K562 (cell line): ENCODE measurements around the gene MARK2. TPM values are rescaled to one million over a fixed set of nuclear protein-coding genes. Genes with fewer than 3 reads are reported as not detected.

ENCODE experiments used
- CCAR2 ChIP-seq: fragments of 200-400 bp; formaldehyde crosslinking; IDR thresholded peaks from 2 replicates; pipeline ENCODE4 v1.6.1; 2017; ENCODE audit warnings: mild to moderate bottlenecking, low read depth, low read length
- ETV6 ChIP-seq, 3 experiments: fragments of 150-350 bp in 1 of 3; sonication (generic) in 1 of 3; formaldehyde crosslinking in 1 of 3; IDR thresholded peaks; 2 replicates each; pipeline versions ENCODE4 v1.6.1 to v1.8.0; 2014 to 2022; ENCODE audit warnings: borderline replicate concordance in 2 of 3, low read depth in 2 of 3, antibody characterized with exemption in 1 of 3, low read length in 1 of 3, mild to moderate bottlenecking in 1 of 3, missing genetic modification reagents in 1 of 3
- GABPA ChIP-seq: fragments of 200-800 bp; sonication (Bioruptor generic); conservative IDR thresholded peaks from 2 replicates; pipeline ENCODE4 v1.6.1; 2016; ENCODE audit warnings: low read depth, missing genetic modification characterization, missing compliant biosample characterization
- HDAC2 ChIP-seq: fragments of 450-650 bp; IDR thresholded peaks from 2 replicates; pipeline ENCODE4 v1.6.1; 2016; ENCODE audit warnings: mild to moderate bottlenecking
- HIVEP1 ChIP-seq: fragments of 250-450 bp; sonication (Bioruptor Pico); IDR thresholded peaks from 2 replicates; pipeline ENCODE4 v1.4.0; 2020; ENCODE audit warnings: mild to moderate bottlenecking
- MAZ ChIP-seq, 2 experiments: fragments of 450-650 bp in 1 of 2; sonication (generic) in 1 of 2; formaldehyde crosslinking; IDR thresholded peaks in 1 of 2; conservative IDR thresholded peaks in 1 of 2; 2 replicates each; pipeline versions ENCODE4 v1.4.0 to v1.5.0; 2020; ENCODE audit warnings: mild to moderate bottlenecking in 1 of 2, missing genetic modification reagents in 1 of 2
- MYC ChIP-seq, 2 experiments: fragments of 250-450 bp in 1 of 2; sonication (Bioruptor Pico) in 1 of 2; IDR thresholded peaks; 2 replicates each; pipeline versions ENCODE4 v1.5.1 to v1.6.1; 2012 to 2021; ENCODE audit warnings: low read depth in 2 of 2, borderline replicate concordance in 1 of 2, improper control_type of control experiment in 1 of 2, low read length in 1 of 2, mild to moderate bottlenecking in 1 of 2, moderate library complexity in 1 of 2
- PHF21A ChIP-seq: fragments of 450-650 bp; IDR thresholded peaks from 2 replicates; pipeline ENCODE4 v1.6.1; 2017; ENCODE audit warnings: low read depth, borderline replicate concordance
- RAD21 ChIP-seq, 2 experiments: fragments of 250-450 bp in 1 of 2; fragments of 450-650 bp in 1 of 2; sonication (Bioruptor Pico) in 1 of 2; formaldehyde crosslinking in 1 of 2; IDR thresholded peaks in 1 of 2; conservative IDR thresholded peaks in 1 of 2; 2 replicates each; pipeline versions ENCODE4 v1.4.0 to v1.8.0; 2020 to 2022; ENCODE audit warnings: mild to moderate bottlenecking in 2 of 2, moderate library complexity in 1 of 2
- RB1 ChIP-seq: fragments of 450-650 bp; IDR thresholded peaks from 2 replicates; pipeline ENCODE4 v1.6.1; 2017; ENCODE audit warnings: low read depth, mild to moderate bottlenecking
- SMARCE1 ChIP-seq: fragments of 450-650 bp; IDR thresholded peaks from 2 replicates; pipeline ENCODE4 v1.7.1; 2016; ENCODE audit warnings: mild to moderate bottlenecking
- SRSF1 ChIP-seq: fragments of 200-400 bp; formaldehyde crosslinking; IDR thresholded peaks from 2 replicates; pipeline ENCODE4 v1.6.1; 2017; ENCODE audit warnings: mild to moderate bottlenecking, low read depth, low read length, moderate library complexity
- XRCC3 ChIP-seq: fragments of 450-650 bp; IDR thresholded peaks from 2 replicates; pipeline ENCODE4 v1.6.1; 2017; ENCODE audit warnings: mild to moderate bottlenecking, moderate library complexity
- ZBTB1 ChIP-seq: sonication (generic); formaldehyde crosslinking; IDR thresholded peaks from 2 replicates; pipeline ENCODE4 v1.8.1; 2023; ENCODE audit warnings: missing genetic modification reagents, low read depth, mild to moderate bottlenecking, borderline replicate concordance
- ZBTB11 ChIP-seq, 3 experiments: fragments of 200-800 bp in 1 of 3; fragments of 250-450 bp in 1 of 3; fragments of 450-650 bp in 1 of 3; sonication (Bioruptor Pico) in 1 of 3; sonication (Bioruptor generic) in 1 of 3; formaldehyde crosslinking in 1 of 3; IDR thresholded peaks; 2 replicates each; pipeline versions ENCODE4 v1.6.1 to v1.8.0; 2016 to 2022; ENCODE audit warnings: mild to moderate bottlenecking in 2 of 3, missing genetic modification characterization in 2 of 3, missing compliant biosample characterization in 1 of 3, moderate library complexity in 1 of 3
- ZBTB8A ChIP-seq: fragments of 450-650 bp; IDR thresholded peaks from 2 replicates; pipeline ENCODE4 v1.6.1; 2018; ENCODE audit warnings: mild to moderate bottlenecking, moderate library complexity; ENCODE audit not compliant: partially characterized antibody
- polyA plus RNA-seq, 8 experiments: library from polyadenylated mRNA; depleted of rRNA in 4 of 8; stranded (reverse) in 5 of 8; unstranded in 3 of 8; fragments of >200 nt; fragmentation: Nextera tagmentation in 2 of 8; fragmentation: Illumina TruSeq in 1 of 8; extraction: Ambion mirVana in 2 of 8; extraction: Trizol in 1 of 8; gene quantifications; 2 replicates each; pipeline versions ENCODE4 v1.2.1 to v1.2.3, GENCODE V29; 2011 to 2014; ENCODE audit warnings: inconsistent platforms in 1 of 8, missing spikeins in 1 of 8
- total RNA-seq, 7 experiments: library from RNA; depleted of rRNA in 6 of 7; stranded (reverse); fragments of >200 nt in 6 of 7; fragmentation: Illumina TruSeq in 2 of 7; extraction: Trizol in 2 of 7; gene quantifications; 2 replicates each; pipeline versions ENCODE4 v1.2.1 to v1.2.3, GENCODE V29; 2011 to 2021; ENCODE audit warnings: low replicate concordance in 1 of 7
- TF ChIP-seq, protein P1 (sequence below): fragments of 450-650 bp; IDR thresholded peaks from 2 replicates; pipeline ENCODE4 v1.6.1; 2018; ENCODE audit not compliant: partially characterized antibody

The MARK2 gene
- total and polyA plus RNA-seq, 9 of the 15 experiments (the other 6 are each of a cell fraction or from before 2014, with no cell fraction given): 0.32 to 43.5 (median 15.1) TPM

DNA sequence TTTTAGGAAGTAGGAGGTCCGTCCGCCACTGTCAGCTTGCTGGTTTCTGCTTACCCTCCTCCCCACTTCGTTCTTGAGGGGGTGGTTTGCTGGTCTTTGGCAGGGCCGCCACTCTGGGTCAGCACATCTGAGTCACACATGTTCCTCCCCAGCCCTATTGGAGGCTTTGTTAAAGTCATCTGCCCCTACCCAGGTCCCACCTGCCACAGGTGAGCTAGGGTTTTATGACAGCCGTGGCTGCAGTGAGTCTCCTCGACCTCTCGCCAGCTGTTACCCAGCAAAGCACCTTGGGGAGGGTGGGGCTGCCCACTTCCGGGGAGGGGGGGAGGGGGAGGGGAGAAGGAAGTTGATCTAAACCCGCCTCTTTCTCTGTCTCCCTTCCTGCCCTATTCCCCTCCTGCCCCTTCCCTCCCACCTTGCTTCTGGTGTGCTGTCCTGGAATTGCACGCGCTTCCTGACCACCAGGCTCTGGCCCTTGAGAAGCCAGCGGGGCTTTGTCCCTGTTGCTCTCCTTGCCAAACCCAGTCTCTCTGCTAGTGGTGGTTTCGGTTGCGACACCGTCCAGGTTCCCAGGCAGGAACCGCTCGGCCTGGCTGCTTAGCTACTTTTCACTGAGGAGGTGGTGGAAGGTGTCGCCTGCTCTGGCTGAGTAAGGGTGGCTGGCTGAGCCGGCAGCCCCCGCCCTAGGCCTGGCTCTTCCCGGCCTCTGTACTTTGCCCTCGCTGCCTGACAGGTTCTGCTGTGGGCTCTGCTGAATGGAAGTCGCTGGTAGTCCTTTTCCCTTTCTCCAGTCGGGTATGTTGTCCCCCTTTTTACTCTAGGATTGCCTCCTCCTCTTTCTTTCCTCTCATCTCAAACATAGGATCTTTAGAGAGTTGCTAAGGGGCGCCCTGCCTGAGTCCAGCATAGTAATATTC is 49.5 kb downstream of the MARK2 start (continued):
- TF ChIP-seq ETV6 (IDR thresholded peaks at IDR 0.05; ENCODE audit: borderline replicate concordance in 1 of 2, low read depth in 2 of 2, low read length in 1 of 2) (0 out of 4 replicates have a peak, but pooled peaks of 1 of the 2 experiments have one; percentile 8), ETV6 (CRISPR knock-in tag; IDR thresholded peaks at IDR 0.05; ENCODE audit: borderline replicate concordance) (no peak), SMARCE1 (0 out of 2 replicates have a peak, but pooled peaks have one; percentile 44), RB1 (peak; percentile 58), HDAC2 (peak; percentile 34; the same call in 1 of the 2 replicates), MYC (IDR thresholded peaks at IDR 0.05; ENCODE audit: low read depth, low read length) (peak; percentile 44; the same call in 1 of the 2 replicates), MYC (CRISPR knock-in tag; IDR thresholded peaks at IDR 0.05; ENCODE audit: borderline replicate concordance, low read depth) (no peak), SRSF1 (no peak), GABPA (tag) (peak; percentile 93), RAD21 (CRISPR knock-in tag; conservative IDR thresholded peaks at IDR 0.05 in 1 of 2, IDR thresholded peaks at IDR 0.05 in 1 of 2) (no peak), PHF21A (no peak), ZBTB8A (no peak), XRCC3 (no peak), ZBTB1 (no peak), MAZ (CRISPR knock-in tag; conservative IDR thresholded peaks at IDR 0.05 in 1 of 2, IDR thresholded peaks at IDR 0.05 in 1 of 2) (peak; percentile 71 to 87; a peak in 3 of 4 replicates), CCAR2 (no peak), ZBTB11 (CRISPR knock-in tag; IDR thresholded peaks at IDR 0.05) (peak in 1 of 3 experiments; percentile 75; a peak in 2 of 6 replicates), HIVEP1 (CRISPR knock-in tag) (no peak)
- TF ChIP-seq, protein P1, sequence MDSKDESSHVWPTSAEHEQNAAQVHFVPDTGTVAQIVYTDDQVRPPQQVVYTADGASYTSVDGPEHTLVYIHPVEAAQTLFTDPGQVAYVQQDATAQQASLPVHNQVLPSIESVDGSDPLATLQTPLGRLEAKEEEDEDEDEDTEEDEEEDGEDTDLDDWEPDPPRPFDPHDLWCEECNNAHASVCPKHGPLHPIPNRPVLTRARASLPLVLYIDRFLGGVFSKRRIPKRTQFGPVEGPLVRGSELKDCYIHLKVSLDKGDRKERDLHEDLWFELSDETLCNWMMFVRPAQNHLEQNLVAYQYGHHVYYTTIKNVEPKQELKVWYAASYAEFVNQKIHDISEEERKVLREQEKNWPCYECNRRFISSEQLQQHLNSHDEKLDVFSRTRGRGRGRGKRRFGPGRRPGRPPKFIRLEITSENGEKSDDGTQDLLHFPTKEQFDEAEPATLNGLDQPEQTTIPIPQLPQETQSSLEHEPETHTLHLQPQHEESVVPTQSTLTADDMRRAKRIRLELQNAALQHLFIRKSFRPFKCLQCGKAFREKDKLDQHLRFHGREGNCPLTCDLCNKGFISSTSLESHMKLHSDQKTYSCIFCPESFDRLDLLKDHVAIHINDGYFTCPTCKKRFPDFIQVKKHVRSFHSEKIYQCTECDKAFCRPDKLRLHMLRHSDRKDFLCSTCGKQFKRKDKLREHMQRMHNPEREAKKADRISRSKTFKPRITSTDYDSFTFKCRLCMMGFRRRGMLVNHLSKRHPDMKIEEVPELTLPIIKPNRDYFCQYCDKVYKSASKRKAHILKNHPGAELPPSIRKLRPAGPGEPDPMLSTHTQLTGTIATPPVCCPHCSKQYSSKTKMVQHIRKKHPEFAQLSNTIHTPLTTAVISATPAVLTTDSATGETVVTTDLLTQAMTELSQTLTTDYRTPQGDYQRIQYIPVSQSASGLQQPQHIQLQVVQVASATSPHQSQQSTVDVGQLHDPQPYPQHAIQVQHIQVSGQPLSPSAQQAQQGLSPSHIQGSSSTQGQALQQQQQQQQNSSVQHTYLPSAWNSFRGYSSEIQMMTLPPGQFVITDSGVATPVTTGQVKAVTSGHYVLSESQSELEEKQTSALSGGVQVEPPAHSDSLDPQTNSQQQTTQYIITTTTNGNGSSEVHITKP: peak; percentile 45
